ENCODE results near the gene PUM1.

The PUM1 gene

DNA sequence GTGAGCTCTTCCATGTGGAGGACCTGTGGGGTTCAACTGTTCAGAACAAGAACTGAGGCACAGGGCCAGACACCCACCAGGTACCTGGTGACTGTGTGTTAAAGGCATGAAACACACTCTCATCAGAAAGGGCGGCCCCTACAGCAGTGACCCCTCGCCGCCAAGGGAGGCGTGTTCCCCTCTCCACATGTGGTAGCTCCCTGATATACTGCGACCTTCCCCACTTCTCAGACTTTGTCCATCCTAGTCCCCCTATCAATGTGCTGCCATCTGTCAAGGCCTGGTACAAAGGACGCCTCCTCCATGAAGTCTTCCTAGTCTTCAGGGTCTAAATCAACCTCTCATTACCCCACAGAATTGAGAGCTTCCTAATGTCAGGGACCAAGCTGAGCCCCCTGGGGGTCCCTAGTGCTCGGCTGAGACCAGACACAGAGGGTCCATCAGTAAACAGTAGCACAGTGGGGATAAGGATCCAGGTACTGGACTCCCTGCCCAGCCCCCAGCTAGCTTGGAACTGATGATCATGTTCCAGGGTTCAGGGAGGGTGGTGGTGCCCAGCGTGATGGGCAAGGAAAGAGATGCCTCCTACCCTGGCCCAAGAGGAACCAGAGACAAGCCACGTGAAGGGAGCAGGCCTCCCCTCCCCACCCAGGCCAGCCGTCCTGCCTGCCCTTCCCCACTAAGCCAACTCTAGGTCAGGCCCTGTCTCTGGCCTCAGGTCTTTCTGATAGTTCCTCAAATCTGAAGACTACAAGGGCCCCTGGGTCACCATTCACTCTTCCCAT is 167.3 kb downstream of the PUM1 start:
- DNase-seq (ENCODE audit: low read depth, low spot score): no peak
- Histone ChIP-seq H3K36me3 (ENCODE audit: insufficient read depth, low read length) (no peaks in the 10 kb centered on the region), H3K4me3 (no peak overlapping the region), H3K27ac (no peak overlapping the region), H3K9me3 (ENCODE audit: low read depth, low read length) (no peaks in the 10 kb centered on the region), H3K9ac (ENCODE audit: insufficient read length) (no peak overlapping the region)
- no peak for TF ChIP-seq FOXP2 (optimal IDR thresholded peaks at IDR 0.05; ENCODE audit: control extremely low read depth, extremely low read length, insufficient read depth)
- no peak for TF ChIP-seq POLR2AphosphoS5 (IDR thresholded peaks at IDR 0.05; ENCODE audit: borderline replicate concordance, low read depth, low read length)
- TF ChIP-seq EZH2 (IDR thresholded peaks at IDR 0.05): no peak

DNA sequence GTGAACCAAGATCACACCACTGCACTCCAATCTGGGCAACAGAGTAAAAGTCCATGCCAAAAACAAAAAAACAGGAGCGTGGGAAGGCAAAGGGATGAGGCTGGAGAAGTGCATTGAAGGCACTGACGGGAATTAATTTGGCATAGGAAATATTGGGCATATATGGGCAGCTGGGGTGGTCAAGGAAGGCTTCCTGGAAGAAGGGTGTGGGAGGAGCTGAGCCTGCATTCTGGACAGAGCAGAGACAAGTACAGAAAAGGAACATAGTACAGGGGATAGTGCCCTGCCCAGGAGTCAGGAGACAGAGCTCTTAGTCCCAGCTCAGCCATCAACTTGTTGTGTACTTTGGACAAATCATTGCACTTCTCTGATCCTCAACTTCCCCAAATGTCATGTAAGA is 168.6 kb downstream of the PUM1 start:
- DNase-seq (ENCODE audit: low read depth, low spot score): no peak
- Histone ChIP-seq H3K36me3 (ENCODE audit: insufficient read depth, low read length) (no peaks in the 10 kb centered on the region), H3K9me3 (ENCODE audit: low read depth, low read length) (no peaks in the 10 kb centered on the region), H3K4me3 (no peak overlapping the region), H3K27ac (no peak overlapping the region), H3K9ac (ENCODE audit: insufficient read length) (no peak overlapping the region)
- TF ChIP-seq EZH2 (IDR thresholded peaks at IDR 0.05): no peak
- no peak for TF ChIP-seq POLR2AphosphoS5 (IDR thresholded peaks at IDR 0.05; ENCODE audit: borderline replicate concordance, low read depth, low read length)
- no peak for TF ChIP-seq FOXP2 (optimal IDR thresholded peaks at IDR 0.05; ENCODE audit: control extremely low read depth, extremely low read length, insufficient read depth)

DNA sequence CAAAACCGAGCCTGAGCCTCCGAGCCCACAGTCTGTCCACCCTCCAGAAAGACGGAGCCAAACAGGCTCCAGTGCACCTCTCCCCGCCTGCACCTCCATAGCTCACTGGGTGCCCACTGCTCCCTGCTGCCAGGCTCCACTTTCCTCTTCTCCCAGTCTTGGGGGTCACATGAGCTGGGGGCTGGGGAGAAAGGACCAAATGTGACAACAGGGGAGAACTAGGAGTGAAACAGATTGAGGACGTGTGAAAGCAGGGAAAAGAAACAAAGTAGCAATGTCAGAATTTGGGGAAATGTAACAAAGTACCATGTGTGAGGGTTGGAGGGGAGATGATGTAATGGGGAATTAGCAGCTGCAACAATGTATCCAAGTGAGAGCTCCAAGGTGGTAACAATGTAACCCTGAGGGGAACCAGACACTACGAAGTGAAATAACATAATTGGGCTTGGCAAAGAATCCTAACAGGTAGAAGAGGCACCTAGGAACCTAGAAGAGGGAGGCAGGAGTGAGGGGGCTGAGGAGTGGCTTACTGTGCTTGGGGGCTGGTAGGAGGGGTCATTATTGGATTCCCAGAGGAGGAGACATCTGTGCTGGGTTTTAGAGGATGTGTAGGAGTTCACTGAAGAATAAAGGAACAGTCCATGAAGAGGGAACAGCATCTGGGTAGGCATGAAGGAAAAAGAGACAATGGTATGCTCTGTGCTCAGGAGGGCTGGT is 169.4 kb downstream of the PUM1 start:
- Histone ChIP-seq H3K36me3 (ENCODE audit: insufficient read depth, low read length) (no peaks in the 10 kb centered on the region), H3K4me3 (no peak overlapping the region), H3K27ac (no peak overlapping the region), H3K9me3 (ENCODE audit: low read depth, low read length) (no peaks in the 10 kb centered on the region), H3K9ac (ENCODE audit: insufficient read length) (no peak overlapping the region)
- no peak for DNase-seq (ENCODE audit: low read depth, low spot score)
- TF ChIP-seq EZH2 (IDR thresholded peaks at IDR 0.05): no peak
- TF ChIP-seq FOXP2 (optimal IDR thresholded peaks at IDR 0.05; ENCODE audit: control extremely low read depth, extremely low read length, insufficient read depth): no peak
- no peak for TF ChIP-seq POLR2AphosphoS5 (IDR thresholded peaks at IDR 0.05; ENCODE audit: borderline replicate concordance, low read depth, low read length)

DNA sequence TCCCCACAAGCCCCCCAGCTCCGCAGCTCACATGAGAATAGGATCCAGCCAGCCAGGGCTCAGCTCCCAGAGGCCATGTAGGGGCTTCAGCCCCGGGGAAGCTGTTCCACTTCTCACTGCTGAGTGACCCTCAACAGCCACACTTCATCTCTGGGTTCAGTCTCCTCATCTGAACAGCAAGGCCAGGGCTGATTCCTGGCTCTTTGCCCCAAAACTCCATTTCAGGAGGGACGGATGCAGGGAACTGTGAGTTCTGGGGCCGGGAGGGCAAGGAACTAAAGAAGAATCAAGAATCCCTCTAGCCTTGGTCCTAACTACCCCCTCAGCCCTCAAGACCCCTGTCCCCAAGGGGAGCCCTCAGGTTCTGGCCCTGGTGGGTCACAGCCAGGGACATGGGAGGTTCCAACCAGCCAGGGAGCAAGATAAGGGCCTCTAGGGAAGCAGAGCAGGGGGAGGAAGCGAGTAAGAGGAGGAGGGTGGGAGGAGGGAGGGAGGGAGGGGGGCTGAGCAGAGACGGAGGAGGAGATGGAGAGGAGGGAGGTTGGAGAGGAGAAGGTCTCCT is 170.1 kb downstream of the PUM1 start:
- Histone ChIP-seq H3K36me3 (ENCODE audit: insufficient read depth, low read length) (no peaks in the 10 kb centered on the region), H3K27ac (no peak overlapping the region), H3K4me3 (no peak overlapping the region), H3K9ac (ENCODE audit: insufficient read length) (no peak overlapping the region), H3K9me3 (ENCODE audit: low read depth, low read length) (no peaks in the 10 kb centered on the region)
- TF ChIP-seq EZH2 (IDR thresholded peaks at IDR 0.05) (no peak), POLR2AphosphoS5 (IDR thresholded peaks at IDR 0.05; ENCODE audit: borderline replicate concordance, low read depth, low read length) (no peak), FOXP2 (optimal IDR thresholded peaks at IDR 0.05; ENCODE audit: control extremely low read depth, extremely low read length, insufficient read depth) (no peak)
- DNase-seq (ENCODE audit: low read depth, low spot score): no peak

DNA sequence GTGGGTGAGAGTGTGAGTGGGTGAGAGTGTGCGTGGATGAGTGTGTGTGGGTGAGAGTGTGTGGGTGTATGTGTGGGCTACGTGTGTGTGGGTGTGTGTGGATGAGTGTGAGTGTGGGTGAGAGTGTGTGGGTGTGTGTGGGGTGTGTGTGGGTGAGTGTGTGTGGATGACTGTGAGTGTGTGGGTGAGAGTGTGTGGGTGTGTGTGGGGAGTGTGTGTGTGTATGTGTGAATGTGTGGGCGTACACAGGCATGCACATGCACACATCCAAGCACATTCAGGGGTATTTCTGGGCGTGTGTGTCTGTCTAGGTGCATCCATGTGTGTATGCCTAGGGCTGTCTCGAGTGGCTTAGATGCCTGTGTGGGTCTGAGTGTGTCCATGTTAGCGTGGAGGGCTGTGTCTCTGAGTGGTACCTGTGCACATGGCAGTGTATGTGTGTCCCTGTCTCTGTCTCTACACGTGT is 171.0 kb downstream of the PUM1 start:
- no peak for DNase-seq (ENCODE audit: low read depth, low spot score)
- H3K9ac ChIP-seq (ENCODE audit: insufficient read length): no peak overlapping the region
- H3K27ac ChIP-seq: no peak overlapping the region
- H3K4me3 ChIP-seq: no peak overlapping the region
- no peaks in the 10 kb centered on the region for H3K36me3 ChIP-seq (ENCODE audit: insufficient read depth, low read length)
- TF ChIP-seq FOXP2 (optimal IDR thresholded peaks at IDR 0.05; ENCODE audit: control extremely low read depth, extremely low read length, insufficient read depth) (no peak), EZH2 (IDR thresholded peaks at IDR 0.05) (no peak), POLR2AphosphoS5 (IDR thresholded peaks at IDR 0.05; ENCODE audit: borderline replicate concordance, low read depth, low read length) (no peak)
- no peaks in the 10 kb centered on the region for H3K9me3 ChIP-seq (ENCODE audit: low read depth, low read length)

DNA sequence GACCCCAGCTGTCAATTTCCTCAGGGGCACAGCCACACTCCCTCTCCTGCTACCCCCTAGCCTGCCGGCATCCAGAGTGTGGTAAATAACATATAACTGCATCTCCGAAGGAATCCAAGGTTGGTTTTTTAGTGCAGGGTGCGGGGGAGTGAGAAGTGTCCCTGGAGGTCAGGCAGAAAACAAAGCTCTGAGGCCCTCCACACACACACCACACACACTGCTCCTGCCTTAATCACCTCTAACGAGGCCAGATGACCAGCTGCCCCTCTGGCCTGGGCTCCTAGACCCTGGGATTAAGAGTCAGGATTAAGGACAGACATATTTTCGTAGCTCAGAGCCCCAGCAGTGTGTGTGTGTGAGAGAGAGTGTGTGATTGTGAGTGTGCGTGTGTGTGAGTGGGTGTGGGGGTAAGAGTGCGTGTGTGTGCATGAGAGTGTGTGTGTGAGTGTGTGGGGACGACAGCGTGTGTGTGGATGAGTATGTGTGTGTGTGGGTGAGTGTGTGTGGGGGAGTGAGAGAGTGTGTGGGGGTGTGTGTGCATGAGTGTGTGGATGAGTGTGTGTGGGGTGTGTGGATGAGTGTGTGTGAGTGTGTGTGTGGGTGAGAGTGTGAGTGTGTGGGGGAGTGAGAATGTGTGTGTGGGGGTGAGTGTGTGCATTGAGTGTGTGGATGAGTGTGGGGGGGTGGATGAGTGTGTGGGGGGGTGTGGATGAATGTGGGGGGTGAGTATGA is 171.6 kb downstream of the PUM1 start:
- no peaks in the 10 kb centered on the region for H3K9me3 ChIP-seq (ENCODE audit: low read depth, low read length)
- no peak for DNase-seq (ENCODE audit: low read depth, low spot score)
- TF ChIP-seq EZH2 (IDR thresholded peaks at IDR 0.05): no peak
- TF ChIP-seq FOXP2 (optimal IDR thresholded peaks at IDR 0.05; ENCODE audit: control extremely low read depth, extremely low read length, insufficient read depth): no peak
- no peak for TF ChIP-seq POLR2AphosphoS5 (IDR thresholded peaks at IDR 0.05; ENCODE audit: borderline replicate concordance, low read depth, low read length)
- H3K4me3 ChIP-seq: no peak overlapping the region
- H3K27ac ChIP-seq: no peak overlapping the region
- H3K9ac ChIP-seq (ENCODE audit: insufficient read length): no peak overlapping the region
- H3K36me3 ChIP-seq (ENCODE audit: insufficient read depth, low read length): no peaks in the 10 kb centered on the region

DNA sequence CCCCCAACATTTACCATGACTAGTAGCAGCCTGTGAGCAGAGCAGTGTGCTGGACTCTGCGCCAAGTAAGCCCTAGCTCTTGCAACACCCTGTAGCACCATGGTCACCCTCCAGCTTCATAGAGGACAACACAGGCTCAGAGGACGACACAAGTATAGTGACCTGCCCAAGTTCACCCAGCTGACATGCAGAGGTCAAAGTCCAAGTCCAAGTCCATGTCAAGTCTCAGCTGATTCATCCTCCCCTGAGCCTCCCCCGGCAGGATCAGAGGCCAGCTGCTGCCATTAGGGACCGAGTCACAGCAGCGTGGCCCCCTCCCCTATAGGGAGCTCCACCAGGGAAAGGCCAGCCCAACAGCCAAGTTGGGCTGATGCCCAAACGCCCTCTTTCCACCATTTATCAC is 172.8 kb downstream of the PUM1 start:
- H3K4me3 ChIP-seq: no peak overlapping the region
- H3K9ac ChIP-seq (ENCODE audit: insufficient read length): no peak overlapping the region
- H3K9me3 ChIP-seq (ENCODE audit: low read depth, low read length): no peaks in the 10 kb centered on the region
- TF ChIP-seq EZH2 (IDR thresholded peaks at IDR 0.05) (no peak), POLR2AphosphoS5 (IDR thresholded peaks at IDR 0.05; ENCODE audit: borderline replicate concordance, low read depth, low read length) (no peak)
- no peak overlapping the region for H3K27ac ChIP-seq
- DNase-seq (ENCODE audit: low read depth, low spot score): no peak
- no peaks in the 10 kb centered on the region for H3K36me3 ChIP-seq (ENCODE audit: insufficient read depth, low read length)

DNA sequence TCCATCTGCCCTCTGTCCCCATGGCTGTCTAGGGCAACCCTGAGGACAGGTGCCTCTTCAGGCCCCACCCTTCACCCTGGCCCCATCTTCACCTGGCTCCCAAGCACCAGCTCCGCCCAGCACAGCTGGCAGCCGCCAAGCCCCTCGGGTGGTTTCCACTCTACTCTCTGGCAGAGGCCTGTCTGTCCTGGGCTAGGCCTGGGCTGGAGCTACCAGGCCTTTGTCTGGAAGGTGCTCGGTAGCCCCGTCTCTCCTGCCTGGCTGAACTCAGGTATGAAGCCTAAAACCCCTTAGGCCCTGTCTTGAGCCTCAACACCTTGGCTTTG is 174.3 kb downstream of the PUM1 start:
- DNase-seq (ENCODE audit: low read depth, low spot score): no peak
- Histone ChIP-seq H3K9ac (ENCODE audit: insufficient read length) (no peak overlapping the region), H3K36me3 (ENCODE audit: insufficient read depth, low read length) (no peaks in the 10 kb centered on the region)

More for the DNA sequence above, 174.3 kb downstream of the PUM1 start:
- H3K27ac ChIP-seq: no peak overlapping the region
- TF ChIP-seq FOXP2 (optimal IDR thresholded peaks at IDR 0.05; ENCODE audit: control extremely low read depth, extremely low read length, insufficient read depth) (no peak), EZH2 (IDR thresholded peaks at IDR 0.05) (no peak), POLR2AphosphoS5 (IDR thresholded peaks at IDR 0.05; ENCODE audit: borderline replicate concordance, low read depth, low read length) (no peak)
- no peak overlapping the region for H3K4me3 ChIP-seq
- H3K9me3 ChIP-seq (ENCODE audit: low read depth, low read length): no peaks in the 10 kb centered on the region

All from SK-N-MC (cell line).